Liver (tissue), 9 donors: ENCODE measurements around the gene CRYGA. TPM values are rescaled to one million over a fixed set of nuclear protein-coding genes. Genes with fewer than 3 reads are reported as not detected.
A peak's percentile ranks its signal among the peaks of the same experiment; 100 is the strongest.

ENCODE experiments used
- DNase-seq: peaks from one replicate; pipeline ENCODE4 v3.0.0-alpha.2; 2017; ENCODE audit warnings: low spot score
- H3K27ac ChIP-seq, 2 donors: one replicate each; pipeline ENCODE4 v1.7.0; 2013; ENCODE audit warnings: inconsistent platforms in 2 of 2, low read length in 2 of 2, control low read depth in 1 of 2, low read depth in 1 of 2, mild to moderate bottlenecking in 1 of 2
- H3K27me3 ChIP-seq, 4 donors: one replicate each; pipeline versions ENCODE4 v1.6.1 to v1.7.0; 2013; ENCODE audit warnings: low read length in 3 of 4, inconsistent platforms in 1 of 4, mild to moderate bottlenecking in 1 of 4, moderate library complexity in 1 of 4; ENCODE audit not compliant: control insufficient read depth in 4 of 4, insufficient read depth in 4 of 4
- H3K36me3 ChIP-seq, 4 donors: one replicate each; pipeline versions ENCODE4 v1.6.1 to v1.7.0; 2013; ENCODE audit warnings: low read length in 3 of 4, mild to moderate bottlenecking in 3 of 4, low read depth in 1 of 4, moderate library complexity in 1 of 4; ENCODE audit not compliant: control insufficient read depth in 4 of 4, insufficient read depth in 3 of 4
- H3K4me1 ChIP-seq, 4 donors: one replicate each; pipeline versions ENCODE4 v1.6.1 to v1.7.0; 2013; ENCODE audit warnings: low read length in 3 of 4, mild to moderate bottlenecking in 3 of 4, moderate library complexity in 1 of 4; ENCODE audit not compliant: control insufficient read depth in 4 of 4, insufficient read depth in 4 of 4
- H3K4me3 ChIP-seq, 3 donors: one replicate each; pipeline versions ENCODE4 v1.6.1 to v1.7.0; 2013; ENCODE audit warnings: low read length in 3 of 3, control low read depth in 1 of 3, low read depth in 1 of 3, mild to moderate bottlenecking in 1 of 3
- H3K9ac ChIP-seq, 2 donors: one replicate each; pipeline ENCODE4 v1.7.0; 2013; ENCODE audit warnings: low read length in 2 of 2, mild to moderate bottlenecking in 2 of 2, moderate library complexity in 2 of 2, control low read depth in 1 of 2, low read depth in 1 of 2
- H3K9me3 ChIP-seq, 4 donors: one replicate each; pipeline versions ENCODE4 v1.6.1 to v1.7.0; 2013; ENCODE audit warnings: low read length in 3 of 4; ENCODE audit not compliant: control insufficient read depth in 4 of 4
- ATF3 ChIP-seq: IDR thresholded peaks from 2 replicates; pipeline ENCODE4 v1.6.1; 2016; ENCODE audit warnings: antibody characterized with exemption
- CTCF ChIP-seq: fragments of 150-350 bp; IDR thresholded peaks from 2 replicates; pipeline ENCODE4 v1.5.1; 2017; ENCODE audit warnings: improper control_type of control experiment, low read depth, low read length; ENCODE audit not compliant: missing input control
- EGR1 ChIP-seq, 2 donors: IDR thresholded peaks; 2 replicates each; pipeline ENCODE4 v1.6.1; 2016 to 2018; ENCODE audit warnings: antibody characterized with exemption in 2 of 2, low read depth in 2 of 2
- FOXA1 ChIP-seq: IDR thresholded peaks from 2 replicates; pipeline ENCODE4 v1.6.1; 2016; ENCODE audit warnings: antibody characterized with exemption
- FOXA2 ChIP-seq: IDR thresholded peaks from 2 replicates; pipeline ENCODE4 v1.6.1; 2016; ENCODE audit warnings: antibody characterized with exemption
- GABPA ChIP-seq, 2 donors: IDR thresholded peaks in 1 of 2; conservative IDR thresholded peaks in 1 of 2; 2 replicates each; pipeline ENCODE4 v1.6.1; 2016; ENCODE audit warnings: antibody characterized with exemption in 2 of 2, mild to moderate bottlenecking in 1 of 2, moderate library complexity in 1 of 2
- HNF4A ChIP-seq, 2 donors: conservative IDR thresholded peaks; 2 replicates each; pipeline ENCODE4 v1.6.1; 2016; ENCODE audit warnings: antibody characterized with exemption in 2 of 2, mild to moderate bottlenecking in 2 of 2
- HNF4G ChIP-seq: IDR thresholded peaks from 2 replicates; pipeline ENCODE4 v1.6.1; 2016; ENCODE audit warnings: antibody characterized with exemption
- JUND ChIP-seq, 2 donors: IDR thresholded peaks; 2 replicates each; pipeline ENCODE4 v1.6.1; 2016; ENCODE audit warnings: antibody characterized with exemption in 2 of 2
- MAX ChIP-seq: IDR thresholded peaks from 2 replicates; pipeline ENCODE4 v1.6.1; 2016; ENCODE audit warnings: antibody characterized with exemption
- NR2F2 ChIP-seq: IDR thresholded peaks from 2 replicates; pipeline ENCODE4 v1.6.1; 2016; ENCODE audit warnings: antibody characterized with exemption
- RAD21 ChIP-seq, 2 donors: IDR thresholded peaks; 2 replicates each; pipeline ENCODE4 v1.6.1; 2016; ENCODE audit warnings: antibody characterized with exemption in 2 of 2, mild to moderate bottlenecking in 2 of 2
- REST ChIP-seq: IDR thresholded peaks from 2 replicates; pipeline ENCODE4 v1.6.1; 2016; ENCODE audit warnings: antibody characterized with exemption, mild to moderate bottlenecking
- RXRA ChIP-seq, 2 donors: IDR thresholded peaks; 2 replicates each; pipeline ENCODE4 v1.6.1; 2017 to 2018; ENCODE audit warnings: antibody characterized with exemption in 2 of 2, mild to moderate bottlenecking in 1 of 2
- SP1 ChIP-seq: IDR thresholded peaks from 2 replicates; pipeline ENCODE4 v1.6.1; 2018; ENCODE audit warnings: antibody characterized with exemption, mild to moderate bottlenecking
- TAF1 ChIP-seq: conservative IDR thresholded peaks from 2 replicates; pipeline ENCODE4 v1.6.1; 2016; ENCODE audit warnings: antibody characterized with exemption, mild to moderate bottlenecking
- YY1 ChIP-seq: IDR thresholded peaks from 2 replicates; pipeline ENCODE4 v1.6.1; 2016; ENCODE audit warnings: antibody characterized with exemption, mild to moderate bottlenecking
- ZBTB33 ChIP-seq: IDR thresholded peaks from 2 replicates; pipeline ENCODE4 v1.6.1; 2016; ENCODE audit warnings: antibody characterized with exemption
- WGBS: extraction: QIAGEN DNeasy Blood & Tissue Kit; methylation state at CpG from one replicate; pipeline ENCODE4 v1.1.7; 2013; 5-methylcytosine and 5-hydroxymethylcytosine counted together
- polyA plus RNA-seq, 2 donors: library from polyadenylated mRNA; stranded (reverse) in 1 of 2; unstranded in 1 of 2; fragments of 200-250 nt in 1 of 2; fragments of >200 nt in 1 of 2; fragmentation: Nextera tagmentation in 1 of 2; extraction: Ambion mirVana in 1 of 2; gene quantifications; one replicate each; pipeline versions ENCODE4 v1.2.1 to v1.2.3, GENCODE V29; 2013 to 2015
- total RNA-seq, 2 donors: library from RNA; depleted of rRNA; stranded (reverse); fragments of >200 nt; gene quantifications; one replicate each; pipeline ENCODE4 v1.2.3, GENCODE V29; 2014
- donor health status: healthy.
- donor health status: healthy.
- donor health status: healthy.
- donor health status: healthy.
- donor health status: healthy.

Gene CRYGA
- total and polyA plus RNA-seq, 4 donors: not detected

GRCh38 chr2:208175069-208175839, 11.9 kb upstream of the CRYGA start:
- TF ChIP-seq EGR1 (IDR thresholded peaks at IDR 0.05; ENCODE audit: low read depth in 2 of 2) (no peak), FOXA2 (peak; percentile 22), SP1 (peak; percentile 7), ATF3 (peak; percentile 55), RXRA (IDR thresholded peaks at IDR 0.05) (peak; percentile 34 to 35), NR2F2 (no peak), TAF1 (no peak), CTCF (peak; percentile 95), HNF4G (peak; percentile 6), FOXA1 (no peak), REST (no peak), GABPA (IDR thresholded peaks at IDR 0.05 in 1 of 2, conservative IDR thresholded peaks at IDR 0.05 in 1 of 2) (no peak), JUND (IDR thresholded peaks at IDR 0.05) (peak in 1 of 2 donors; percentile 44), YY1 (peak; percentile 50), RAD21 (IDR thresholded peaks at IDR 0.05) (peak; percentile 95 to 97), HNF4A (conservative IDR thresholded peaks at IDR 0.05) (peak; percentile 13 to 47), MAX (peak; percentile 35), ZBTB33 (peak; percentile 14)
- Histone ChIP-seq H3K9ac (no peak overlapping the region), H3K9me3 (no peaks in the 10 kb centered on the region), H3K36me3 (no peaks in the 10 kb centered on the region), H3K27ac (peak overlapping the region in 1 of 2 donors; percentile 41), H3K4me1 (peaks cover 1 to 8% (median 4%) of the 10 kb centered on the region in 4 donors), H3K27me3 (no peaks in the 10 kb centered on the region), H3K4me3 (no peak overlapping the region)
- peak; percentile 43 for DNase-seq
- WGBS: 34% methylated on average over 21 of the region's 21 CpGs
